ENCODE measurements around the gene STK11.
"Not testable (repeated sequence)": the region's sequence is repeated elsewhere in the genome, so short reads cannot be mapped to it uniquely, and the experiment has no call there.

STK11 gene

GRCh38 chr19:1206150-1206863 lies 729 bp downstream of the STK11 start:
- no peak for FAIRE-seq
- TF ChIP-seq, protein P1, sequence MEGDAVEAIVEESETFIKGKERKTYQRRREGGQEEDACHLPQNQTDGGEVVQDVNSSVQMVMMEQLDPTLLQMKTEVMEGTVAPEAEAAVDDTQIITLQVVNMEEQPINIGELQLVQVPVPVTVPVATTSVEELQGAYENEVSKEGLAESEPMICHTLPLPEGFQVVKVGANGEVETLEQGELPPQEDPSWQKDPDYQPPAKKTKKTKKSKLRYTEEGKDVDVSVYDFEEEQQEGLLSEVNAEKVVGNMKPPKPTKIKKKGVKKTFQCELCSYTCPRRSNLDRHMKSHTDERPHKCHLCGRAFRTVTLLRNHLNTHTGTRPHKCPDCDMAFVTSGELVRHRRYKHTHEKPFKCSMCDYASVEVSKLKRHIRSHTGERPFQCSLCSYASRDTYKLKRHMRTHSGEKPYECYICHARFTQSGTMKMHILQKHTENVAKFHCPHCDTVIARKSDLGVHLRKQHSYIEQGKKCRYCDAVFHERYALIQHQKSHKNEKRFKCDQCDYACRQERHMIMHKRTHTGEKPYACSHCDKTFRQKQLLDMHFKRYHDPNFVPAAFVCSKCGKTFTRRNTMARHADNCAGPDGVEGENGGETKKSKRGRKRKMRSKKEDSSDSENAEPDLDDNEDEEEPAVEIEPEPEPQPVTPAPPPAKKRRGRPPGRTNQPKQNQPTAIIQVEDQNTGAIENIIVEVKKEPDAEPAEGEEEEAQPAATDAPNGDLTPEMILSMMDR (IDR thresholded peaks at IDR 0.05; ENCODE audit: insufficient read depth, missing control alignments) = no peak
- DNase-seq (ENCODE audit: insufficient read length, low spot score) = no peak

GRCh38 chr19:1206864-1207450 lies 1.4 kb downstream of the STK11 start:
- DNase-seq (ENCODE audit: insufficient read length, low spot score) (no peak), FAIRE-seq (no peak)
- TF ChIP-seq, protein P1 (IDR thresholded peaks at IDR 0.05; ENCODE audit: insufficient read depth, missing control alignments) = no peak

GRCh38 chr19:1208830-1209229 lies 3.3 kb downstream of the STK11 start:
- not testable (repeated sequence) for FAIRE-seq; DNase-seq (ENCODE audit: insufficient read length, low spot score)

GRCh38 chr19:1210227-1210538 lies 4.6 kb downstream of the STK11 start:
- DNase-seq (ENCODE audit: insufficient read length, low spot score) (no peak), FAIRE-seq (no peak)
- TF ChIP-seq, protein P1 (IDR thresholded peaks at IDR 0.05; ENCODE audit: insufficient read depth, missing control alignments) = no peak

DNA sequence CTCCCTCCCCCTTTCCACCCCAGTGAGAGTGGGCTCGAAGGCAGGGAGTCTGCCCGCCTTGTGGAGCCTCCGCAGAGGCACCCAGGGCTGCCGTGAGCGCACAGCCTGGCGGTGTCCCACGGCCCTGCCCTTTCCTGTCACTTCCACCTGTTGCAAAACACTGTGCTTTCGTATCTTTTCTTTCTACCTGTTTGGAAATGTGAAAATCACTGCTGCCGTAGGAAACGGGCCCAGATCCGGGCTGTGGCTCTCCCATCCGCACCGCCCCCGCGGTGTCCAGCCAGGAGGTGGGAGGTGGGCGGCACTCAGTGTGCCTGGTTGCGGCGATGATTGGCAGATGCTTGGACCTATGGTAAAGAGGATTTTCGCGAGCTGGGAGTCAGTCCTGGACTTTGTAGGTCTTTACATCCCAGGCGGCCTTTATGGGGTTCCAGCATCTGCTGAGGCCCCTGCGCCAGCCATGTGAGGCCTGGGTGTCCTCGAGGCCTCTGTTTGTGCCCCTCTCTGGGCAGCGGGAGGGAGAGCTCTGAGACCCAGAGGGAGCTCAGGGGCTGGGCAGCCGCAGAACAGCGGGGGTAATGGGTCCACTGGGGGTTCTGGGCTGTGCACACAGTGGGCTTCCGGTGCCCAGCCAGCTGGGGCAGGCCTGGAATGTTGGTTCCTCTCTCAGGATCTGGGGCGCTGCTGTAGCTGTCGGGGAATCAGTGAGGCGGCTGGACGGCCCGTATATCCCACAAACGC lies 6.1 kb downstream of the STK11 start:
- TF ChIP-seq, protein P1 (IDR thresholded peaks at IDR 0.05; ENCODE audit: insufficient read depth, missing control alignments) = no peak
- DNase-seq (ENCODE audit: insufficient read length, low spot score) (no peak), FAIRE-seq (no peak)

DNA sequence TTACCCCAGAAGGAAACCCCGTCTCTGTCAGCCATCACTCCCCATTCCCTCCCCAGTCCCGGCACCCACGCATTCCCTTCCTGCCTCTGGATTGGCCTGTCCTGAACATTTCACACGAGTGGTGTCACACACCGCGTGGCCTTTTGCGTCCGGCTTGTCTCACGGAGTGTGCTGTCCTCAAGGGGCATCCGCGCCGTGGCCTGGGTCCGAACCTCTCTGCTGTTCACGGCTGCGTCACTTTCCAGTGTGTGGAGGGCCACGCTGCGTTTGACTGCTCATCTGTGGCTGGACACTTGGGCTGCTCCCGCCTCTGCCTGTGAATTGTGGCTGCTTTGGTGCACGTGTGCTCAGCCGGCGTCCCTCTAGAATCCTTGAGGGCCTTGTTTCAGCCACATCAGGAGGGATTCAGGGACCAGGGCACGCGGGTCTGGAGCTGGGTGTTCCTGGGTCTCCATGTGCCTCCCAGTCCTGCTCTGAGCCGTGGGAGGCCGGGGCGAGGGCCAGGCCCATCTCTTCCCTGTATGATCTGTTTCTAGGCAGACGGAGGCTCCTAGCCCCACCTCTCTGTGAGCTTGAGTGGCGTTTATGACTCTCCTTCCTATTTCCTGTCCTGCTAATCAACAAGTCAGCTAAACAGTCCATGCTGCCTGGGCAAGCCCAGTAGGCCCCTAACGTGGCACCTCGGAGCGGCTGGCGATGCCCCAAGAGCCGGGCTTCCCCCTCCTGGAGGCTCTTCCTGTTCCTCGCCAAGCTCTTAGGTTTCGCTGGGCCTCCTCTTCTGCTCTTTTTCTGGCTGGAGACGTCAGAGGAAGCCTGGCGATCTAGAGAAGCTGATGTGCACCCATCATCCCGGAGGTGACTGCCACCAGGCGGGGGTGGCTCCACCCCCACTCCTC lies 8.1 kb downstream of the STK11 start:
- FAIRE-seq (no peak), DNase-seq (ENCODE audit: insufficient read length, low spot score) (no peak)
- TF ChIP-seq, protein P1 (IDR thresholded peaks at IDR 0.05; ENCODE audit: insufficient read depth, missing control alignments) = no peak

DNA sequence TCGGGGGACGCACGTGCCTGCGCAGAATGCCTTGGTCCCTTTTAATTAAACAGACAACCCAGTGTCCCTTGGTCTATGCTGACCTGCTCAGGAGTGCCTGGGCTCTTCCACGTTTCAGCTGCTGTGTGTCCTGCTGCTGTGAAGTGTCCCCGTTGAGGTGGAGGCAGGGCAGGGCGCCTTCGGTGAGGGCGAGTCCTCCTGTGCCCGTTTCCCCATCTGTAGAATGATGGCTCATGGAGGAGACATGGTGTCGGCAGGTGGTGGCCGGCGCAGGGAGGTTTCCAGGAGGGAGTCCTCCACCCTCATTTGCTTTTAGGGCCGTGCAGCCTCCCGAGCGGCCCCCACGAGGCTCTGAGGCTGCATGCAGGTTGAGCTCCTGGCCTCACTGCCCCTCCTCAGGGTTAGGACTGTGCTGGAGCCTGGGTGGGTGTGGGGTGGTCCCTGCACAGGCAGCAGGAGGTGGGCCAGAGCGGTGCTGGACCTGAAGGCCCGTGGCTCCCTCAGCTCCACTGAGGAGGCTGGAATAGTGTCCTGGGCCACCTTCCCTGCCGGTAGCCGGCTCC lies 8.8 kb downstream of the STK11 start:
- FAIRE-seq = no peak
- DNase-seq (ENCODE audit: insufficient read length, low spot score) = no peak
- TF ChIP-seq, protein P1 (IDR thresholded peaks at IDR 0.05; ENCODE audit: insufficient read depth, missing control alignments) = no peak

Measured in D721Med (cell line).